SHP77 treated with DMSO at 0.1 percent for 48 hours (cell line): Measurements from ENCODE around the gene PRMT3.
"Not testable (repeated sequence)": the region's sequence is repeated elsewhere in the genome, so short reads cannot be mapped to it uniquely, and the experiment has no call there.

ENCODE experiments used
- DNase-seq: peaks from one replicate; lab custom pipeline; 2025; lab: John Stamatoyannopoulos, UW

The PRMT3 gene

GRCh38 chr11:20518323-20518834 is 130.9 kb downstream of the PRMT3 start:
- no peak for DNase-seq

GRCh38 chr11:20522536-20522935 is 135.0 kb downstream of the PRMT3 start:
- no peak for DNase-seq

- DNase-seq, result no peak
These were observed 142.2 kb downstream of the PRMT3 start for GRCh38 chr11:20529757-20530156.

- DNase-seq, result no peak
These were observed 143.6 kb downstream of the PRMT3 start for GRCh38 chr11:20530942-20531703.

- DNase-seq, result no peak
These were observed 147.9 kb downstream of the PRMT3 start for GRCh38 chr11:20535271-20535881.

GRCh38 chr11:20536365-20536764 is 148.8 kb downstream of the PRMT3 start:
- DNase-seq, result no peak

GRCh38 chr11:20536784-20537183 is 149.3 kb downstream of the PRMT3 start:
- no peak for DNase-seq

- DNase-seq, result no peak
These were observed 154.0 kb downstream of the PRMT3 start for GRCh38 chr11:20541503-20541902.

- DNase-seq, result no peak
These were observed 157.2 kb downstream of the PRMT3 start for GRCh38 chr11:20544603-20545237.

GRCh38 chr11:20547411-20547810 is 159.9 kb downstream of the PRMT3 start:
- DNase-seq, result no peak

- no peak for DNase-seq
These were observed 163.6 kb downstream of the PRMT3 start for GRCh38 chr11:20551096-20551495.

GRCh38 chr11:20555783-20556182 is 168.3 kb downstream of the PRMT3 start:
- DNase-seq, result no peak

- not testable (repeated sequence) for DNase-seq
These were observed 168.9 kb downstream of the PRMT3 start for GRCh38 chr11:20556396-20556795.

GRCh38 chr11:20558741-20559140 is 171.2 kb downstream of the PRMT3 start:
- DNase-seq, result no peak
